Small intestine (tissue), 7 donors: Measurements from ENCODE around the gene PCOLCE2. TPM values are rescaled to one million over a fixed set of nuclear protein-coding genes. Genes with fewer than 3 reads are reported as not detected.

Experiments
- DNase-seq, 2 donors: peaks; one replicate each; pipeline versions ENCODE4 v3.0.0 to v3.0.0-alpha.2; 2013
- FAIRE-seq: peaks from 2 replicates; lab custom pipeline; 2012; peaks lifted over from hg19 to GRCh38; lab: Jason Lieb, UNC
- H3K27ac ChIP-seq, 3 donors: one replicate each; pipeline ENCODE4 v1.5.1; 2013; ENCODE audit warnings: low read length in 2 of 3, mild to moderate bottlenecking in 2 of 3, control low read depth in 1 of 3, inconsistent platforms in 1 of 3, low read depth in 1 of 3, moderate library complexity in 1 of 3
- H3K27me3 ChIP-seq, 3 donors: one replicate each; pipeline ENCODE4 v1.6.1; 2013; ENCODE audit warnings: low read length in 3 of 3, inconsistent platforms in 1 of 3; ENCODE audit not compliant: control insufficient read depth in 3 of 3, insufficient read depth in 3 of 3
- H3K36me3 ChIP-seq, 3 donors: one replicate each; pipeline ENCODE4 v1.6.1; 2013; ENCODE audit warnings: low read length in 3 of 3, inconsistent platforms in 1 of 3, low read depth in 1 of 3, mild to moderate bottlenecking in 1 of 3, moderate library complexity in 1 of 3; ENCODE audit not compliant: control insufficient read depth in 3 of 3, insufficient read depth in 2 of 3
- H3K4me1 ChIP-seq, 3 donors: one replicate each; pipeline ENCODE4 v1.6.1; 2013; ENCODE audit warnings: low read length in 2 of 3, inconsistent platforms in 1 of 3, low read depth in 1 of 3, mild to moderate bottlenecking in 1 of 3, moderate library complexity in 1 of 3; ENCODE audit not compliant: control insufficient read depth in 3 of 3, insufficient read depth in 2 of 3
- H3K4me3 ChIP-seq, 3 donors: one replicate each; pipeline ENCODE4 v1.5.1; 2013; ENCODE audit warnings: low read length in 3 of 3, control low read depth in 1 of 3, inconsistent platforms in 1 of 3, low read depth in 1 of 3, mild to moderate bottlenecking in 1 of 3, moderate library complexity in 1 of 3
- H3K9me3 ChIP-seq, 2 donors: one replicate each; pipeline ENCODE4 v1.6.1; 2013; ENCODE audit warnings: low read depth in 1 of 2, low read length in 1 of 2; ENCODE audit not compliant: control insufficient read depth in 2 of 2, insufficient read depth in 1 of 2
- WGBS, 3 donors: extraction: QIAGEN DNeasy Blood & Tissue Kit; methylation state at CpG; one replicate each; pipeline ENCODE4 v1.1.7; 2013; 5-methylcytosine and 5-hydroxymethylcytosine counted together
- polyA plus RNA-seq, 4 donors: library from polyadenylated mRNA; stranded (reverse) in 3 of 4; unstranded in 1 of 4; fragments of 200-250 nt in 3 of 4; fragments of 120-200 nt in 1 of 4; gene quantifications; one replicate each; pipeline versions ENCODE4 v1.2.1 to v1.2.3, GENCODE V29; 2013
- donor health status: healthy with polysubstance abuse.
- donor health status: control.
- donor health status: control.
- donor health status: Bipolar disorder and iron deficiency.
- donor health status: healthy.

Gene PCOLCE2
- polyA plus RNA-seq, 4 donors = 0.37 to 6.1 (median 2.2) TPM; not detected in 1

GRCh38 chr3:142897807-142898206 lies 8.9 kb upstream of the PCOLCE2 start:
- no peak overlapping the region for H3K27ac ChIP-seq
- no peak overlapping the region for H3K4me3 ChIP-seq
- H3K4me1 ChIP-seq = no peaks in the 10 kb centered on the region
- peaks cover 0 to 7% (median 0%) of the 10 kb centered on the region in 3 donors for H3K27me3 ChIP-seq
- no peaks in the 10 kb centered on the region for H3K36me3 ChIP-seq
- DNase-seq = no peak
- no peaks in the 10 kb centered on the region for H3K9me3 ChIP-seq
- WGBS, 3 donors = 66 to 72% (median 72%) methylated on average over 2 of the region's 2 CpGs
- FAIRE-seq = no peak

GRCh38 chr3:142896996-142897395 lies 8.1 kb upstream of the PCOLCE2 start:
- Histone ChIP-seq H3K36me3 (no peaks in the 10 kb centered on the region), H3K4me1 (no peaks in the 10 kb centered on the region), H3K4me3 (no peak overlapping the region), H3K27ac (no peak overlapping the region), H3K9me3 (no peaks in the 10 kb centered on the region), H3K27me3 (peaks cover 0 to 11% (median 0%) of the 10 kb centered on the region in 3 donors)
- DNase-seq = no peak
- 18 to 45% (median 37%) methylated on average over 1 of the region's 1 CpG for WGBS, 3 donors
- no peak for FAIRE-seq

GRCh38 chr3:142896201-142896755 lies 7.4 kb upstream of the PCOLCE2 start:
- Histone ChIP-seq H3K4me3 (no peak overlapping the region), H3K27me3 (peaks cover 0 to 12% (median 0%) of the 10 kb centered on the region in 3 donors), H3K36me3 (no peaks in the 10 kb centered on the region), H3K4me1 (no peaks in the 10 kb centered on the region), H3K27ac (no peak overlapping the region), H3K9me3 (no peaks in the 10 kb centered on the region)
- no peak for DNase-seq
- WGBS, 3 donors = 89 to 95% (median 93%) methylated on average over 9 of the region's 9 CpGs
- FAIRE-seq = no peak

DNA sequence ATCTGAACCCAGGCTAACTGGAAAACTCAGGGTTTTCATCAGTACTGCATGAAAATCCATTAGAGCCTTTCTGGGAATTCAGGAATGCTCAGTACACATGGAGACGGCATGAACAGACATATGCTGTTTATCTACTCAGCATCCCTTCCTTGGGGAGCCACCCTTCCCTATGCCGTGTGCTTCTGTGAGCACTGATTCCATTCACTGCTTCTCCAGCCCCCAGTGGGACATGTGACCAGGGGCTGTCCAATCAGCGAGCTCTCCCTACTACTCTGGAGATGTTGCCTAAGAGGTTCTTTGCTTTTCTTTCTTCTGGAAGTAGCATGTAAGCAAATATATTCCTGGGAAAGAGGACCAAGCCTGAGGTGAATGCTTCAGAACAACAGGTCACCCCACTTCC lies 5.6 kb upstream of the PCOLCE2 start:
- H3K36me3 ChIP-seq = no peaks in the 10 kb centered on the region
- 77 to 88% (median 79%) methylated on average over 3 of the region's 3 CpGs for WGBS, 3 donors
- no peaks in the 10 kb centered on the region for H3K4me1 ChIP-seq
- H3K27me3 ChIP-seq = peaks cover 0 to 19% (median 1%) of the 10 kb centered on the region in 3 donors
- H3K9me3 ChIP-seq = no peaks in the 10 kb centered on the region
- no peak for DNase-seq
- no peak overlapping the region for H3K27ac ChIP-seq
- no peak for FAIRE-seq
- no peak overlapping the region for H3K4me3 ChIP-seq

- Histone ChIP-seq H3K27me3 (peaks cover 0 to 35% (median 7%) of the 10 kb centered on the region in 3 donors), H3K36me3 (no peaks in the 10 kb centered on the region), H3K4me3 (no peak overlapping the region), H3K4me1 (no peaks in the 10 kb centered on the region), H3K27ac (no peak overlapping the region), H3K9me3 (no peaks in the 10 kb centered on the region)
- DNase-seq (no peak), FAIRE-seq (no peak)
- WGBS, 3 donors = 81 to 88% (median 86%) methylated on average over 2 of the region's 2 CpGs
These were observed 3.8 kb upstream of the PCOLCE2 start for GRCh38 chr3:142892714-142893113.

- Histone ChIP-seq H3K4me1 (no peaks in the 10 kb centered on the region), H3K4me3 (no peak overlapping the region), H3K36me3 (no peaks in the 10 kb centered on the region), H3K27me3 (peaks cover 0 to 40% (median 13%) of the 10 kb centered on the region in 3 donors), H3K27ac (no peak overlapping the region), H3K9me3 (no peaks in the 10 kb centered on the region)
- FAIRE-seq (no peak), DNase-seq (no peak)
- WGBS, 3 donors = 65 to 82% (median 74%) methylated on average over 2 of the region's 2 CpGs
These were observed 1.7 kb upstream of the PCOLCE2 start for GRCh38 chr3:142890592-142890991.

DNA sequence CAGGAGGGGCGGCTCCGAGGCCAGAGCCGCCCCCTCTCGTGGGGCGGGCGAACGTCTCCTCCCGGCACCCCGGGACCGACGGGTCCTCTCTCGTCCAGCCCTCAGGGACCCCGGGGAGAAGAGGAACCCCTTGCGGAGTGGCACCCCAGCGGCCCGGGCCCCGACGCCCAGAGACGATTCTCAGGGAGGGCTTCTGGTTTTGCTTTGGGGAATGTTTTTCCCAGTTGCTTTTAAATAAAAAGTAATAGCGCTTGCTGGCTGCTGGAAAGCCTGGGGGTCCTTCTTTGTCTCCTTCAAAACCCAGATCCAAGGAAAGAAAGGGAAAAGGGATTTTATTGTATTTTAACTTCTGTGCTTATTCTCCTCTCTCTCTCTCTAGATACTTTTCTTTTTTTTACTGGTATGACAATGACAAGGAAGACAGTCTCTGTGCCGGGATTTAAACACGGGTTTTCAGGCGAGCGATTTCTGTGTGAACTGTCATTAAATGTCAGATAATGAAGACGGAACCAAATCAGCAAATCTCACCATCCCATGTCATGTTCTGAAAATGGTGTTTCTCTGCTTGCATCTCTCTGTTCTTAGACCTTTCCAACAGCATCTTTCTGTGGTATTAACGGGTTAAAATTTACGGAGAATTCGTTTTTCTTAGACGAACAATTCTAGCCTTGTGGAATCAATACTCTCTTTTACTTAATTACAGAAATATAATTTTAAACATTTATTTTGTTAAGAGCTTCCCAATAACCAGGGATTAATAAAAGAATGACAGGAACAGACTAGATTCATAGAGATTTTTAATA lies 530 bp upstream of the PCOLCE2 start:
- H3K27ac ChIP-seq = no peak overlapping the region
- FAIRE-seq = no peak
- peak overlapping the region; percentile 25 to 41 (median 40) for H3K4me3 ChIP-seq
- WGBS, 3 donors = 10 to 11% (median 11%) methylated on average over 22 to 29 of the region's 29 CpGs
- no peak for DNase-seq
- no peaks in the 10 kb centered on the region for H3K9me3 ChIP-seq
- H3K36me3 ChIP-seq = no peaks in the 10 kb centered on the region
- H3K4me1 ChIP-seq = no peaks in the 10 kb centered on the region
- H3K27me3 ChIP-seq = peaks cover 0 to 41% (median 13%) of the 10 kb centered on the region in 3 donors

DNA sequence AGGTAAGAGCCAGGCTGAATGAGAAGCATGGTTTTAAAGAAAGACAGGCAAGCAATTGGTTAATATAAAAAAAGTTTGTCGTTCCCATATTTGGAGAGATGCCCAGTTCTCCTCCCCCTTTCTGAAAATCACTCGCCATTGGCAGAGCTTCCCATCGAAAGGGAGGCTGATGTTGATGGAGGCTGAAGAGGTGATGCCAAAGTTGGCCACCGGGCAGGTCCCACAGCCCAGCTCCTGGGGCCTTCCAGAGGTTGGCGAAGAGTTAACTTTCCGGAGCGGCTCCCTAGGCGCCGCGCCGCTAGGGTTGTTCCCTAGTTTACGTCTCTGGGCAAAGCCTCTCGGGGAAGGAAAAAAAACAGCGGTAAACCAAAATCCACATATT lies 793 bp downstream of the PCOLCE2 start:
- FAIRE-seq = no peak
- Histone ChIP-seq H3K4me3 (peak overlapping the region in 1 of 3 donors; percentile 39), H3K27me3 (peaks cover 0 to 41% (median 14%) of the 10 kb centered on the region in 3 donors), H3K4me1 (no peaks in the 10 kb centered on the region), H3K9me3 (no peaks in the 10 kb centered on the region), H3K27ac (no peak overlapping the region), H3K36me3 (no peaks in the 10 kb centered on the region)
- WGBS, 3 donors = 1 to 4% (median 2%) methylated on average over 14 of the region's 14 CpGs
- peak in 1 of 2 donors; percentile 36 for DNase-seq
